HepG2 (cell line): Measurements from ENCODE around the gene GPR22. TPM values are rescaled to one million over a fixed set of nuclear protein-coding genes. Genes with fewer than 3 reads are reported as not detected.

Source experiments
- ATAC-seq: fragments of 200-7000 bp; cut with Tn5 transposase; 3 replicates; pipeline ENCODE4 v1.9.1; 2020; ENCODE audit warnings: mild to moderate bottlenecking, moderate library complexity
- BruUV-seq: library from RNA; stranded (reverse); fragments of 400-500 nt; replicated peaks from 2 replicates; lab custom pipeline; 2021; lab: Mats Ljungman, UMichigan
- CTCF ChIA-PET: fragments of 300-600 bp; formaldehyde crosslinking; extraction: SDS; loops from one replicate; lab custom pipeline; 2021; ENCODE audit warnings: low total read pairs, inconsistent platforms, low intra/inter-chr PET ratio; lab: Yijun Ruan, JAX
- POLR2A ChIA-PET: fragments of 350-600 bp; sonication (Branson Sonifier 250); formaldehyde crosslinking; loops from one replicate; lab custom pipeline; 2020; ENCODE audit warnings: antibody characterized with exemption, inconsistent platforms; lab: Yijun Ruan, JAX
- DNase-seq: peaks from one replicate; pipeline ENCODE4 v3.0.0-alpha.2; 2015; ENCODE audit warnings: low spot score
- FAIRE-seq: peaks from 3 replicates; lab custom pipeline; 2011; peaks lifted over from hg19 to GRCh38; lab: Jason Lieb, UNC
- H2AFZ ChIP-seq: one replicate; pipeline ENCODE4 v1.6.1; 2011; ENCODE audit warnings: low read length, inconsistent platforms
- H3K27ac ChIP-seq: fragments of 300-600 bp; 3 replicates; pipeline ENCODE4 v1.8.0; 2011; ENCODE audit warnings: mixed run types, mild to moderate bottlenecking, mixed read lengths, low read length, inconsistent platforms; ENCODE audit not compliant: insufficient read depth; ENCODE audit errors: extremely low read length
- H3K27me3 ChIP-seq, 2 experiments: fragments of 200-600 bp in 1 of 2; 2 replicates in 1 of 2; 3 replicates in 1 of 2; pipeline versions ENCODE4 v1.6.0 to v1.8.0; 2011; ENCODE audit warnings: low read length in 2 of 2, mild to moderate bottlenecking in 2 of 2, moderate library complexity in 2 of 2, inconsistent platforms in 1 of 2; ENCODE audit not compliant: insufficient read depth in 2 of 2, control insufficient read depth in 1 of 2
- H3K36me3 ChIP-seq, 2 experiments: fragments of 200-600 bp in 1 of 2; replicated peaks in 1 of 2; 2 replicates in 1 of 2; 3 replicates in 1 of 2; pipeline versions ENCODE4 v1.5.1 to v1.8.0; 2011; ENCODE audit warnings: low read length in 2 of 2, inconsistent platforms in 1 of 2; ENCODE audit not compliant: insufficient read depth in 2 of 2, control insufficient read depth in 1 of 2
- H3K4me1 ChIP-seq: 2 replicates; pipeline ENCODE4 v1.5.1; 2012; ENCODE audit warnings: low read length, inconsistent platforms; ENCODE audit not compliant: insufficient read depth
- H3K4me2 ChIP-seq: 2 replicates; pipeline ENCODE4 v1.6.0; 2011; ENCODE audit warnings: low read depth, low read length, inconsistent platforms
- H3K4me3 ChIP-seq, 3 experiments: fragments of 200-600 bp in 1 of 3; sonication (generic), shearing (Covaris generic) in 1 of 3; replicated peaks in 1 of 3; 2 replicates each; pipeline ENCODE4 v1.5.1; 2011 to 2016; ENCODE audit warnings: low read length in 3 of 3, inconsistent platforms in 2 of 3, low read depth in 2 of 3, mild to moderate bottlenecking in 2 of 3, control low read depth in 1 of 3, mixed read lengths in 1 of 3; ENCODE audit not compliant: insufficient read depth in 1 of 3
- H3K79me2 ChIP-seq: one replicate; pipeline ENCODE4 v1.6.1; 2011; ENCODE audit warnings: low read length, inconsistent platforms; ENCODE audit not compliant: insufficient read depth
- H3K9ac ChIP-seq: 2 replicates; pipeline ENCODE4 v1.6.0; 2011; ENCODE audit warnings: mild to moderate bottlenecking, low read depth, low read length, inconsistent platforms; ENCODE audit not compliant: insufficient read depth
- H3K9me3 ChIP-seq: 2 replicates; pipeline ENCODE4 v1.5.1; 2012; ENCODE audit warnings: mild to moderate bottlenecking, low read length
- H4K20me1 ChIP-seq: 2 replicates; pipeline ENCODE4 v1.6.0; 2011; ENCODE audit warnings: inconsistent platforms, mild to moderate bottlenecking, low read length, moderate library complexity; ENCODE audit not compliant: insufficient read depth
- ATF1 ChIP-seq: IDR thresholded peaks from 2 replicates; pipeline ENCODE4 v1.6.1; 2016; ENCODE audit warnings: mild to moderate bottlenecking, control low read depth
- BRCA1 ChIP-seq: sonication (generic); formaldehyde crosslinking; IDR thresholded peaks from 2 replicates; pipeline ENCODE4 v1.4.0; 2020; ENCODE audit warnings: missing genetic modification reagents
- CTCF ChIP-seq: sonication (generic); formaldehyde crosslinking; IDR thresholded peaks from 2 replicates; pipeline ENCODE4 v1.5.0; 2020; ENCODE audit warnings: mild to moderate bottlenecking, missing genetic modification reagents, moderate library complexity
- DDIT3 ChIP-seq: sonication (generic); formaldehyde crosslinking; IDR thresholded peaks from 2 replicates; pipeline ENCODE4 v1.4.0; 2020; ENCODE audit warnings: mild to moderate bottlenecking, missing genetic modification reagents
- GABPB1 ChIP-seq: IDR thresholded peaks from 2 replicates; pipeline ENCODE4 v1.6.1; 2016; ENCODE audit warnings: mild to moderate bottlenecking, missing genetic modification reagents, moderate library complexity, missing compliant biosample characterization
- HHEX ChIP-seq: IDR thresholded peaks from 2 replicates; pipeline ENCODE4 v1.6.1; 2016; ENCODE audit warnings: control low read depth
- HNF4A ChIP-seq: sonication (generic); formaldehyde crosslinking; IDR thresholded peaks from 2 replicates; pipeline ENCODE4 v1.4.0; 2020; ENCODE audit warnings: missing genetic modification reagents
- JARID2 ChIP-seq: sonication (generic); formaldehyde crosslinking; IDR thresholded peaks from 2 replicates; pipeline ENCODE4 v1.8.1; 2023; ENCODE audit warnings: missing genetic modification reagents, inconsistent platforms; ENCODE audit not compliant: insufficient replicate concordance
- NFIC ChIP-seq: IDR thresholded peaks from 2 replicates; pipeline ENCODE4 v1.6.1; 2012; ENCODE audit warnings: mild to moderate bottlenecking, low read length, inconsistent platforms
- SETDB1 ChIP-seq: sonication (generic); formaldehyde crosslinking; IDR thresholded peaks from 2 replicates; pipeline ENCODE4 v1.5.1; 2020; ENCODE audit warnings: missing genetic modification reagents, mild to moderate bottlenecking, borderline replicate concordance
- SMC3 ChIP-seq: IDR thresholded peaks from 2 replicates; pipeline ENCODE4 v1.6.1; 2011; ENCODE audit warnings: low read length, improper control_type of control experiment
- SRSF4 ChIP-seq: fragments of 200-400 bp; formaldehyde crosslinking; IDR thresholded peaks from one replicate; pipeline ENCODE4 v1.6.1; 2018; ENCODE audit warnings: mild to moderate bottlenecking, low read depth, low read length, moderate library complexity; ENCODE audit not compliant: poor library complexity, severe bottlenecking
- STAG1 ChIP-seq: sonication (generic); formaldehyde crosslinking; IDR thresholded peaks from 2 replicates; pipeline ENCODE4 v1.4.0; 2020; ENCODE audit warnings: missing genetic modification reagents
- ZBTB34 ChIP-seq: sonication (generic); formaldehyde crosslinking; IDR thresholded peaks from 2 replicates; pipeline ENCODE4 v1.8.0; 2022; ENCODE audit warnings: mild to moderate bottlenecking, missing genetic modification reagents
- ZBTB8A ChIP-seq: sonication (generic); formaldehyde crosslinking; IDR thresholded peaks from 2 replicates; pipeline ENCODE4 v1.4.0; 2020; ENCODE audit warnings: mild to moderate bottlenecking, low read depth, missing genetic modification reagents, borderline replicate concordance
- ZFP82 ChIP-seq: sonication (generic); formaldehyde crosslinking; IDR thresholded peaks from 2 replicates; pipeline ENCODE4 v1.5.1; 2020; ENCODE audit warnings: mild to moderate bottlenecking, missing genetic modification reagents, borderline replicate concordance
- ZNF513 ChIP-seq: sonication (generic); formaldehyde crosslinking; conservative IDR thresholded peaks from 2 replicates; pipeline ENCODE4 v1.5.0; 2020; ENCODE audit warnings: missing genetic modification reagents
- ZNF879 ChIP-seq: sonication (generic); formaldehyde crosslinking; IDR thresholded peaks from 2 replicates; pipeline ENCODE4 v1.8.1; 2023; ENCODE audit warnings: missing genetic modification reagents
- WGBS: methylation state at CpG from one replicate; pipeline ENCODE4 v1.1.6; 2017; ENCODE audit warnings: low lambda C conversion rate; 5-methylcytosine and 5-hydroxymethylcytosine counted together
- in situ Hi-C: cut with HindIII; loops from 2 replicates; pipeline ENCODE4 v1.10.0; 2017; ENCODE audit warnings: low pct_unique_long_range_greater_than_20kb; ENCODE audit not compliant: extremely low pct_ligation_motif_present
- intact Hi-C: fragments of 100-400 bp; cut with micrococcal nuclease; formaldehyde crosslinking; loops from one replicate; pipeline ENCODE4 v1.10.0; 2022; ENCODE audit not compliant: unreplicated experiment
- polyA plus RNA-seq, 8 experiments: library from polyadenylated mRNA; depleted of rRNA in 3 of 8; stranded (reverse) in 7 of 8; unstranded in 1 of 8; fragments of >200 nt; fragmentation: Illumina TruSeq in 4 of 8; extraction: Trizol in 4 of 8; gene quantifications; 2 replicates each; pipeline versions ENCODE4 v1.2.1 to v1.2.3, GENCODE V29; 2011 to 2016; ENCODE audit warnings: low read depth in 4 of 8, missing spikeins in 1 of 8, mixed read lengths in 1 of 8; ENCODE audit not compliant: insufficient read depth in 1 of 8
- total RNA-seq, 5 experiments: library from RNA; depleted of rRNA; stranded (reverse); fragments of >200 nt; fragmentation: Illumina TruSeq; extraction: Trizol; gene quantifications; 2 replicates each; pipeline ENCODE4 v1.2.3, GENCODE V29; 2016; ENCODE audit warnings: low read depth in 1 of 5

Gene GPR22
- total and polyA plus RNA-seq, 2 of the 13 experiments (the other 11 are each of a cell fraction or from before 2014, with no cell fraction given), result not detected

GRCh38 chr7:107499731-107500130 is 29.9 kb downstream of the GPR22 start (continued):
- no peak for TF ChIP-seq JARID2 (CRISPR knock-in tag)
- no peak for TF ChIP-seq SETDB1 (CRISPR knock-in tag)
- TF ChIP-seq ZBTB34 (CRISPR knock-in tag), result no peak
- no peak for TF ChIP-seq HHEX (CRISPR knock-in tag)
- TF ChIP-seq ZFP82 (CRISPR knock-in tag), result no peak
- TF ChIP-seq BRCA1 (CRISPR knock-in tag), result no peak
- TF ChIP-seq ATF1, result no peak
- TF ChIP-seq DDIT3 (CRISPR knock-in tag), result no peak

- H3K36me3 ChIP-seq, result peaks cover 0 to 3% of the 10 kb centered on the region in 2 experiments; a peak in 1 of 5 replicates
- H4K20me1 ChIP-seq, result no peaks in the 10 kb centered on the region
- H3K4me3 ChIP-seq, result no peak overlapping the region
- ChIA-PET POLR2A (no interaction called here), CTCF (no interaction called here)
- FAIRE-seq (peak; percentile 34), ATAC-seq (peak; percentile 54; the same call in 1 of the 3 replicates), DNase-seq (peak; percentile 36)
- WGBS, result 97% methylated on average over 1 of the region's 1 CpG
- no peaks in the 10 kb centered on the region for H3K27me3 ChIP-seq
- no TSS peak for BruUV-seq
- no peak overlapping the region for H2AFZ ChIP-seq
- H3K27ac ChIP-seq, result no peak overlapping the region
- peaks cover 8% of the 10 kb centered on the region for H3K79me2 ChIP-seq
- in situ Hi-C loops (no loop called here), intact Hi-C loops (loop anchor here (5.0 kb wide), 1 partner anchor 354 kb away; no protein-coding TSS in a partner anchor)
- peaks cover 5% of the 10 kb centered on the region for H3K4me1 ChIP-seq
- H3K9me3 ChIP-seq, result no peaks in the 10 kb centered on the region
- no peak overlapping the region for H3K4me2 ChIP-seq
- no peak overlapping the region for H3K9ac ChIP-seq
- TF ChIP-seq STAG1 (CRISPR knock-in tag) (peak; percentile 41), NFIC (no peak), ZNF879 (no peak), SMC3 (peak; percentile 11; the same call in 1 of the 2 replicates), HNF4A (CRISPR knock-in tag) (no peak), ZBTB8A (CRISPR knock-in tag) (no peak), CTCF (CRISPR knock-in tag) (peak; percentile 32), SRSF4 (no peak), ZNF513 (no peak), GABPB1 (CRISPR knock-in tag) (no peak)
Measured at GRCh38 chr7:107501593-107501992, 31.7 kb downstream of the GPR22 start.
